ENCODE measurements around the gene KCNIP4.

Gene KCNIP4

GRCh38 chr4:21569638-21570037 lies 378.9 kb downstream of the KCNIP4 start:
- no peak overlapping the region for H3K27ac ChIP-seq
- no peak for DNase-seq (ENCODE audit: low spot score)
- TF ChIP-seq CTCF (conservative IDR thresholded peaks at IDR 0.05; ENCODE audit: low read depth), result no peak
- ChIA-PET CTCF (interaction anchor here (0.5 kb wide), 1 partner anchor 38 kb away, joined by 4 read pairs; no protein-coding TSS in a partner anchor), POLR2A (ENCODE audit: low non-redundant PET) (no interaction called here)

GRCh38 chr4:21555083-21555482 lies 393.5 kb downstream of the KCNIP4 start:
- no peak overlapping the region for H3K27ac ChIP-seq
- DNase-seq (ENCODE audit: low spot score), result no peak
- TF ChIP-seq CTCF (conservative IDR thresholded peaks at IDR 0.05; ENCODE audit: low read depth), result no peak
- ChIA-PET CTCF (no interaction called here), POLR2A (ENCODE audit: low non-redundant PET) (no interaction called here)

- CTCF ChIA-PET, result no interaction called here
- no peak for DNase-seq (ENCODE audit: low spot score)
- POLR2A ChIA-PET (ENCODE audit: low non-redundant PET), result no interaction called here
- no peak for TF ChIP-seq CTCF (conservative IDR thresholded peaks at IDR 0.05; ENCODE audit: low read depth)
- H3K27ac ChIP-seq, result no peak overlapping the region
Observed at GRCh38 chr4:21554500-21554899, 394.1 kb downstream of the KCNIP4 start.

GRCh38 chr4:21554066-21554465 lies 394.5 kb downstream of the KCNIP4 start:
- POLR2A ChIA-PET (ENCODE audit: low non-redundant PET), result no interaction called here
- no peak overlapping the region for H3K27ac ChIP-seq
- CTCF ChIA-PET, result no interaction called here
- DNase-seq (ENCODE audit: low spot score), result no peak
- TF ChIP-seq CTCF (conservative IDR thresholded peaks at IDR 0.05; ENCODE audit: low read depth), result no peak

- CTCF ChIA-PET, result no interaction called here
- POLR2A ChIA-PET (ENCODE audit: low non-redundant PET), result no interaction called here
Observed at GRCh38 chr4:21552455-21552854, 396.1 kb downstream of the KCNIP4 start.

GRCh38 chr4:21544955-21545354 lies 403.6 kb downstream of the KCNIP4 start:
- DNase-seq (ENCODE audit: low spot score), result no peak
- no peak overlapping the region for H3K27ac ChIP-seq
- ChIA-PET POLR2A (ENCODE audit: low non-redundant PET) (no interaction called here), CTCF (no interaction called here)
- TF ChIP-seq CTCF (conservative IDR thresholded peaks at IDR 0.05; ENCODE audit: low read depth), result no peak

More at GRCh38 chr4:21552455-21552854, 396.1 kb downstream of the KCNIP4 start:
- no peak for TF ChIP-seq CTCF (conservative IDR thresholded peaks at IDR 0.05; ENCODE audit: low read depth)
- H3K27ac ChIP-seq, result no peak overlapping the region
- no peak for DNase-seq (ENCODE audit: low spot score)

GRCh38 chr4:21544415-21544814 lies 404.2 kb downstream of the KCNIP4 start:
- POLR2A ChIA-PET (ENCODE audit: low non-redundant PET), result no interaction called here
- CTCF ChIA-PET, result interaction anchor here (0.5 to 1.0 kb wide), 2 partner anchors 32 to 71 kb away, joined by 3 to 4 read pairs; no protein-coding TSS in a partner anchor
- no peak overlapping the region for H3K27ac ChIP-seq
- no peak for TF ChIP-seq CTCF (conservative IDR thresholded peaks at IDR 0.05; ENCODE audit: low read depth)
- no peak for DNase-seq (ENCODE audit: low spot score)
